Mucosa of descending colon (tissue), 3 donors: ENCODE results near the gene ZNF717. TPM values are rescaled to one million over a fixed set of nuclear protein-coding genes. Genes with fewer than 3 reads are reported as not detected.

Experiments used
- ATAC-seq: fragments of 200-7000 bp; cut with Tn5 transposase; one replicate; pipeline ENCODE4 v1.9.1; 2020; ENCODE audit warnings: mild to moderate bottlenecking, moderate library complexity
- DNase-seq, 3 donors: peaks; one replicate each; pipeline ENCODE4 v3.0.0-alpha.2; 2020
- H3K36me3 ChIP-seq: fragments of 200-600 bp; one replicate; pipeline ENCODE4 v1.8.0; 2021; ENCODE audit warnings: low read depth, mild to moderate bottlenecking
- H3K4me1 ChIP-seq: fragments of 200-600 bp; one replicate; pipeline ENCODE4 v1.8.0; 2021; ENCODE audit warnings: low read depth, mild to moderate bottlenecking
- H3K4me3 ChIP-seq: fragments of 200-600 bp; one replicate; pipeline ENCODE4 v1.8.0; 2021; ENCODE audit warnings: mild to moderate bottlenecking
- H3K9me3 ChIP-seq: fragments of 200-600 bp; one replicate; pipeline ENCODE4 v1.8.0; 2021; ENCODE audit warnings: mild to moderate bottlenecking
- CTCF ChIP-seq: fragments of 200-600 bp; IDR thresholded peaks from one replicate; pipeline ENCODE4 v1.8.0; 2022; ENCODE audit warnings: antibody characterized with exemption, mild to moderate bottlenecking
- intact Hi-C, 2 donors: fragments of 100-400 bp; cut with DNase I in 1 of 2; cut with micrococcal nuclease in 1 of 2; formaldehyde crosslinking; loops; one replicate each; pipeline versions ENCODE4 v1.11.0 to v1.11.1; 2022; cut with DNase I, micrococcal nuclease
- microRNA-seq: library from miRNA; unstranded; fragments of <30 nt; microRNA quantifications from one replicate; pipeline ENCODE4, GENCODE V29; 2019
- total RNA-seq, 3 donors: library from RNA; stranded (reverse); fragmentation: NEBNext Ultra II Directional in 2 of 3; extraction: Animal tissue kit (Norgen Biotek cat#: 25700) in 2 of 3; gene quantifications; one replicate each; pipeline versions ENCODE4 v1.2.1 to v1.2.4, GENCODE V29; 2021 to 2023
- donor health status: DM: no; HTN: no; CAD: no; lungs with moderate emphysema.
- donor health status: DM: no; HTN: no; CAD: no.
- donor health status: DM: no; HTN: yes; CAD: no.

ZNF717 gene
- total RNA-seq, 3 donors from 2014 or later = 9.3 to 15.3 (median 11.1) TPM

- Histone ChIP-seq H3K36me3 (no peaks in the 10 kb centered on the region), H3K4me3 (no peak overlapping the region), H3K9me3 (peaks cover 70% of the 10 kb centered on the region), H3K4me1 (no peaks in the 10 kb centered on the region)
- no peak for ATAC-seq
- intact Hi-C loops = no loop called here
- DNase-seq = no peak
- no peak for TF ChIP-seq CTCF
Measured at GRCh38 chr3:75768303-75769017, 16.9 kb downstream of the ZNF717 start.

GRCh38 chr3:75737831-75738493 lies 47.4 kb downstream of the ZNF717 start:
- Histone ChIP-seq H3K36me3 (no peaks in the 10 kb centered on the region), H3K4me1 (no peaks in the 10 kb centered on the region), H3K9me3 (peaks cover 94% of the 10 kb centered on the region), H3K4me3 (no peak overlapping the region)
- TF ChIP-seq CTCF = no peak
- ATAC-seq (no peak), DNase-seq (no peak)
- intact Hi-C loops = no loop called here

- no peak for ATAC-seq
- peaks cover 91% of the 10 kb centered on the region for H3K9me3 ChIP-seq
- H3K36me3 ChIP-seq = no peaks in the 10 kb centered on the region
Measured at GRCh38 chr3:75727985-75728384, 57.4 kb downstream of the ZNF717 start.

GRCh38 chr3:75692061-75692460 lies 93.3 kb downstream of the ZNF717 start:
- no peak for ATAC-seq
- no peaks in the 10 kb centered on the region for H3K36me3 ChIP-seq
- H3K9me3 ChIP-seq = peaks cover 20% of the 10 kb centered on the region
- no peak for TF ChIP-seq CTCF
- DNase-seq = no peak
- intact Hi-C loops = no loop called here
- no peak overlapping the region for H3K4me3 ChIP-seq
- no peaks in the 10 kb centered on the region for H3K4me1 ChIP-seq

More at GRCh38 chr3:75727985-75728384, 57.4 kb downstream of the ZNF717 start:
- intact Hi-C loops = no loop called here
- TF ChIP-seq CTCF = no peak
- DNase-seq = no peak
- Histone ChIP-seq H3K4me1 (no peaks in the 10 kb centered on the region), H3K4me3 (no peak overlapping the region)

- Histone ChIP-seq H3K4me1 (no peaks in the 10 kb centered on the region), H3K9me3 (peaks cover 9% of the 10 kb centered on the region), H3K36me3 (no peaks in the 10 kb centered on the region), H3K4me3 (no peak overlapping the region)
- ATAC-seq = no peak
- no peak for DNase-seq
- no peak for TF ChIP-seq CTCF
- intact Hi-C loops = no loop called here
Measured at GRCh38 chr3:75687323-75687722, 98.0 kb downstream of the ZNF717 start.

Small RNAs within 50 kb of the gene (microRNA-seq; reads per million reads assigned to microRNA genes)
- not detected for gene MIR4273

Other genes with a start within 250 kb of the ZNF717 start
- gene FRG2C, start 121.2 kb downstream of the ZNF717 start, total RNA-seq = not detected